ENCODE results near the gene PPL.

- TF ChIP-seq POLR2A (IDR thresholded peaks at IDR 0.05; ENCODE audit: low read depth, low read length) (no peak), SPI1 (IDR thresholded peaks at IDR 0.05; ENCODE audit: low read depth, low read length) (no peak), POLR2AphosphoS5 (IDR thresholded peaks at IDR 0.05; ENCODE audit: low read depth, low read length) (no peak), TAF1 (IDR thresholded peaks at IDR 0.05; ENCODE audit: low read depth, low read length) (no peak)
These were observed 26.1 kb downstream of the PPL start for GRCh38 chr16:4910828-4911227.

Data from GM12891 (cell line).